Effector memory CD4-positive, alpha-beta T cell (primary cell): ENCODE results near the gene TRAIP.
"Not testable (repeated sequence)": the region's sequence is repeated elsewhere in the genome, so short reads cannot be mapped to it uniquely, and the experiment has no call there.

Experiments
- DNase-seq, 3 donors: peaks; one replicate each; pipeline ENCODE4 v3.0.0-alpha.2; 2020
- H3K27ac ChIP-seq: 2 replicates; pipeline ENCODE4 v1.7.0; 2013; ENCODE audit warnings: mild to moderate bottlenecking, low read length, moderate library complexity; ENCODE audit not compliant: insufficient read depth, poor library complexity, severe bottlenecking
- H3K27me3 ChIP-seq: replicated peaks from 2 replicates; pipeline ENCODE4 v1.7.0; 2013; ENCODE audit warnings: mild to moderate bottlenecking, low read length; ENCODE audit not compliant: insufficient read depth, control insufficient read depth, poor library complexity, severe bottlenecking
- H3K36me3 ChIP-seq: 2 replicates; pipeline ENCODE4 v1.7.0; 2013; ENCODE audit warnings: mild to moderate bottlenecking, low read length, moderate library complexity; ENCODE audit not compliant: control insufficient read depth, insufficient read depth
- H3K4me1 ChIP-seq: 2 replicates; pipeline ENCODE4 v1.7.0; 2013; ENCODE audit warnings: low read length, mild to moderate bottlenecking; ENCODE audit not compliant: control insufficient read depth, insufficient read depth, poor library complexity, severe bottlenecking
- H3K4me3 ChIP-seq: 2 replicates; pipeline ENCODE4 v1.7.0; 2013; ENCODE audit warnings: low read length, low read depth, mild to moderate bottlenecking; ENCODE audit not compliant: insufficient read depth, poor library complexity, severe bottlenecking
- H3K9me3 ChIP-seq: 2 replicates; pipeline ENCODE4 v1.7.0; 2013; ENCODE audit warnings: mild to moderate bottlenecking, low read length, moderate library complexity; ENCODE audit not compliant: control insufficient read depth

TRAIP gene

DNA sequence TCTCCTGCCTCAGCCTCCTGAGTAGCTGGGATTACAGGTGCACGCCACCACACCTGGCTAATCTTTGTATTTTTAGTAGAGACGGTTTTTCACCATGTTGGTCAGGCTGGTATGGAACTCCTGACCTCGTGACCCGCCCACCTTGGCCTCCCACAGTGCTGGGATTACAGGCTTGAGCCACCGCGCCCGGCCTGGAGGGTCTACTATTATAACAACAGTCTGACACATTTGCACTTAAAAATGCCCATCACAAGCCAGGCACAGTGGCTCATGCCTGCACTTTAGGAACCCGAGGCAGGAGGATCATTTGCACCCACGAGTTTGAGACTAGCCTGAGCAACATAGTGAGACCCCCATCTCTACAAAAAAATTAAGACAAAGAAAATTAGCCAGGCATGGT is 74.1 kb downstream of the TRAIP start:
- peaks cover 16% of the 10 kb centered on the region for H3K4me1 ChIP-seq
- not testable (repeated sequence) for H3K27ac ChIP-seq, H3K4me3 ChIP-seq, DNase-seq, H3K36me3 ChIP-seq, H3K9me3 ChIP-seq, H3K27me3 ChIP-seq

DNA sequence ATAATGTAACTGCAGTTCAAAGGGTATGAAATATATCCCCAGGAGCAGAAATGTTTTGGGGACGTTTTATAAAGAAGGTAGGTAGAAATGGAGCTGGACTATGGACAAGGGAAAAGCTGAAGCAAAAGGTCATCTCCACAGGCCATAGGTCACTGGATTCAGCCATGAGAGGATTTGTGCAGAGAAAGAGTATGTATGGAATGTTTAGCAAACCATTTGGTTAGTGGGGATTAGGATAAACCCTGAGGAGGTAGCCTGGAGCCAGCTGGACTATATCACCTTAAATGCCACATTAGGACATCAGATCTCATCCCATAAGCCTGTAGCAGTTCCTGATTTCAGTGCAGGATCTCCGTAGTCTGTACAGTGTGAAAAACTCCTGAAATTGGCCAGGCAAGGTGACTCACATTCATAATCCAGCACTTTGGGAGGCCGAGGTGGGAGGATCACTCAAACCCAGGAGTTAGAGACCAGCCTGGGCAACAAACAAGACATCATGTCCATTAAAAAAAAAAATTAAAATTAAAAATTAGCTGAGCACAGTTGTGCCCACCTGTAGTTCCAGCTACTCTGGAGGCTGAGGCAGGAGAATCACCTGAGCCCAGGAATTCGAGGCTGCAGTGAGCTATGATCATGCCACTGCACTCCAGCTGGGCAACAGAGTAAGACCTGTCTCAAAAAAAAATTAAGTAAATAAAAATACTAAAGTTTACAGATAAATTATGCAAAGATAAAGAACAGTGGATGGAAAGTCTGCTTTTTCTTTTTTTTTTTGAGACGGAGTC is 74.8 kb downstream of the TRAIP start:
- peaks cover 4% of the 10 kb centered on the region for H3K36me3 ChIP-seq

DNA sequence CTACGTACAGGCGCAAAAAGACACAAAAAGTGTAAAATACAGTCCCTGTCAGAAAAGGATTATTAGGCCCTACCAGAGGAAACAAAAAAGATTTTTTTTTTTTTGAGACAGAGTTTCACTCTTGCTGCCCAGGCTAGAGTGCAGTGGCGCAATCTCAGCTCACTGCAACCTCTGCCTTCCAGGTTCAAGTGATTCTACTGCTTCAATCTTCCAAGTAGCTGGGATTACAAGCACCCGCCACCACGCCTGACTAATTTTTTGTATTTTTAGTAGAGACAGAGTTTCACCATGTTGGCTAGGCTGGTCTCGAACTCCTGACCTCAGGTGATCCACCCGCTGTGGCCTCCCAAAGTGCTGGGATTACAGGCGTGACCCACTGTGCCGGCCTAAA is 75.4 kb downstream of the TRAIP start:
- not testable (repeated sequence) for H3K4me3 ChIP-seq, H3K4me1 ChIP-seq, H3K9me3 ChIP-seq, H3K36me3 ChIP-seq, H3K27me3 ChIP-seq, H3K27ac ChIP-seq, DNase-seq

More for the DNA sequence above, 74.8 kb downstream of the TRAIP start:
- Histone ChIP-seq H3K9me3 (no peaks in the 10 kb centered on the region), H3K4me1 (peaks cover 10% of the 10 kb centered on the region), H3K4me3 (no peak overlapping the region), H3K27me3 (no peaks in the 10 kb centered on the region), H3K27ac (no peak overlapping the region)
- no peak for DNase-seq

DNA sequence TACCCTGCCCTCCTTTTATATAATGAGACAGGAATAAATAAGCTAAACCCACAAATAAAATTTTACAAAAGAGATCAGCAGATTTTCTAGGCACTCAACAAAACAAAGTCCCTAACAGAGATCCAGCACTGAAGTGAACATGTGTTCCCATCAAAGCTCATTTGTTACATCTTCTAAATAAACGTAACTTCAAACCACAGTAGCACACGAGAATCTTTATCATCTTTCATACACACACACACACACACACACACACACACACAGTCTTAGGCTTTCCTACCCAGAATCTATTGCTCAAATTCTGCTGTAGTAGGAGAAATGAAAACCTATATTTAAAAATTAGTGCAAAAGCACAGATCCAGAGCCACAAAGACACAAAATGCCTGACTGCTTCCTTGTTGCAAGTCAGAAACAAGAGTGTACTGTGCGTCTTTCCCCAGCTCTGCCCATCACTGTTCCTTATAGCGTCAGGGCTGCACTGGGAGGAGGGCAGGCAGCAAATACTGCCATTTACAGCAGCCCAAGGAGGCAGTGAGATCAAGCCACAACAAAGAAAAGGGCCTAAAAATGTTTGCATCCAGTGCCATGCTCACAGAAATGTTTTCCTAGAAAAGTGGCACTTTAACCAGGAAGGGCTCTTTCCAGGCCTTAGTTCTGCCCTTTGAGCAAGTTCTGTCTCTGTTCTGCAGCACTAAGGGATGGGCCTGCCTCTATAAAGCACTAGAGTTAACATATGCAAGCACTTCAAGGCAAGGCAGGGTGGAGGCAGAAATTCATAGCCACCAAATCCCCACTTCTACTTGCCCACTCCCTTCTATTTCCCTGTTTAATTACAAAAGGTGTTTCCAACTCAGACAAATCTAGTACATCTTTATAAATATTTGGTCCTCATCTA is 76.0 kb downstream of the TRAIP start:
- Histone ChIP-seq H3K4me3 (no peak overlapping the region), H3K27me3 (no peaks in the 10 kb centered on the region), H3K36me3 (peaks cover 7% of the 10 kb centered on the region), H3K9me3 (no peaks in the 10 kb centered on the region), H3K4me1 (peaks cover 8% of the 10 kb centered on the region), H3K27ac (no peak overlapping the region)
- DNase-seq, result no peak

DNA sequence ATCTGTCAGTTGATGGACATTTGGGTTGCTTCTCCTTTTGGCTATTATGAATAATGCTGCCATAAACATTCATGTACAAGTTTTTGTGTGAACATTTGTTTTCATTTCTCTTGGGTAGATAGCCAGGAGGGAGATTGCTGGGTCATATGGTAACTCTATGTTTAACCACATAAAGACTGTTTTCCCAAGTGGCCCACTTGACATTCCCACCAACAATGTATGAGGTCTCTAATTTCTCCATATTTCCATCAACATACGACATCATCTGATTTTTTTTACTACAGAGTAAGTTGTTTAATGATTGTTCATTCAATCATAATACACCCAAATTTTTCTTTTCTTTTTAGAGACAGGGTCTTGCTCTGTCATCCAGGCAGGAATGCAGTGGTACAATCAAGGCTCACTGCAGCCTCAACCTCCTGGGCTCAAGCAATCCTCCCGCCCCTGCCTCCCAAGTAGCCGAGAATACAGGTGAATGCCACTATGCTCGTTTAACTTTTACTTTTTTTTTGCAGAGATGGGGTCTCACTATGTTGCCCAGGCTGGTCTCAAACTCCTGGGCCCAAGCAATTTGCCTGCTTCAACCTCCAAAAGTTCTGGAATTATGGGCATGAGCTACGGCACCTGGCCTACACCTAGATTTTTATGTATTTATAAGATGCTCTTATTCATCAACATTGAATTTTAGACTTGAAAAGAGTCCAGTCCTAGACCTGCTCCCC is 76.8 kb downstream of the TRAIP start:
- Histone ChIP-seq H3K9me3 (no peaks in the 10 kb centered on the region), H3K4me3 (no peak overlapping the region), H3K36me3 (peaks cover 11% of the 10 kb centered on the region), H3K4me1 (peaks cover 7% of the 10 kb centered on the region), H3K27me3 (no peaks in the 10 kb centered on the region), H3K27ac (no peak overlapping the region)
- DNase-seq, result no peak
